Hindlimb muscle (tissue), 1 donor: ENCODE data around the gene RAD51B. TPM values are rescaled to one million over a fixed set of nuclear protein-coding genes. Genes with fewer than 3 reads are reported as not detected.

Experiments
- DNase-seq: peaks from one replicate; pipeline ENCODE4 v3.0.0-alpha.2; 2013
- polyA plus RNA-seq: library from polyadenylated mRNA; unstranded; fragments of 120-200 nt; gene quantifications from one replicate; pipeline ENCODE4 v1.2.1, GENCODE V29; 2013; ENCODE audit not compliant: insufficient read length

The RAD51B gene
- polyA plus RNA-seq, 1 donor = 10.2 TPM

DNA sequence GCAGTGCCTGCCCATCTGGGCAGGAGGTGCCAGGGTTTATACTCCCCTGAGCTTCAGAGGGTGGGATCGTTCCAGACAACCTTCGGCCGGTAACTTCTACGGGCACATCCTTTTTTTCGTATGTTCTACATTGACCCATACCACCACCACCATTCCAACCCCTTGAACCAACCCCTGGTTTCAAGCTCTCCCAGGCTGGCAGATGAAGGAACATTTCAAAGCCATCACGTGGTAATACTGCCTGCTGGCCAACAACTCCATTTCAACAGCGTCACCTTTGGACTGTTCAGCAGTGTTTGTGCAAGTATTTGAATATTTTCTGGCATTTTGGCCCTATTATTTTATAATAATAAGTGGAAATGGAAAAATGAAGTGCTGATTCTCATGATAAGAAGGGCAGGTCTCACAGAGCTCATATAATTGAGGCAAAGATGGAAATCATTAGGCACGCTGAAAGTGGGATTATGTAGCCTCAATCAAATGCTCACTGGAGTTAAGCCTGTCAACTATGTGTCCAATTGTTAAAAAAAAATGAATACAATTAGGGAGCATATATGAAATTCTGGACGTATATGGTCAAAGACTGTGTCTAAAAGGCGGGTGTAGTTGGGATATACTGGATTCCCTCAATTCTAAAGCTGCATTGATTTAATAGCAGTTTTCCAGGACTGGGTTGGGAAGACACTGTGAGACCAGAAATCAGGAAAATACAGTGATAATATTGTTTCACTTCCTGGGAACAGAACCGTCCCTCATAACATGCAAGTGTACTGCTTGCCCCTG lies 811.2 kb downstream of the RAD51B start:
- no peak for DNase-seq

DNA sequence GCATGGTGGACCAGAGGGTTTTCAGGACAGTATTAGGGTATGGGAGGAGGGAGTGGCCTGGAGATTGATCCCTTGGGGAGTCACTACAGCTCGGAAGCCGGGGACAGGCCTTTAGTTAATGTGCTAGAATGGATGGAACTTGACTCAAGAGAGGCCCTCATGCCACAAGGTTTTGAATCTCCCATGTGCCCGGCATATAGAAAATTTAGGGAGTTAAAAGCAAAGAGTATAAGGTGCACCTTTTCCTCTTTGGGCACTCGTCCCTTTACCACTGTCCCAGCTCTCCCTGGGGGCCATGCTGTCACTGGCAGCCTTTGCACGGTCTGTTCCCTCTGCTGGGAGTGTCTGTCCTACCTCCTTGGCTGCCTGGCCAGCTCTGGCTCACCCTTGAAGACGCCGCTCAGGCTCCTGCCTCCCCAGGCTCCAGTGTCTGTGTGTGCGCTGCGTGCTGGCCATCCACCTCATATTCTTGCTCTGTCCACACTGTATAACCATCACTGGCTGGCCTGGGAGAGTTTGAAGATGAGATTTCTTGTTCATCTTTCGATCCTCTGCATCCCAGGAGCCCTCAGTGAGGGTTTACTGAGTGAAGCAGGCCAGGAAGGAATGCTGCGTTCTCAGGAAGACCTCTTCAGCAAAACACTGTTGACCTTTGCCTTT lies 811.9 kb downstream of the RAD51B start:
- DNase-seq = no peak

DNA sequence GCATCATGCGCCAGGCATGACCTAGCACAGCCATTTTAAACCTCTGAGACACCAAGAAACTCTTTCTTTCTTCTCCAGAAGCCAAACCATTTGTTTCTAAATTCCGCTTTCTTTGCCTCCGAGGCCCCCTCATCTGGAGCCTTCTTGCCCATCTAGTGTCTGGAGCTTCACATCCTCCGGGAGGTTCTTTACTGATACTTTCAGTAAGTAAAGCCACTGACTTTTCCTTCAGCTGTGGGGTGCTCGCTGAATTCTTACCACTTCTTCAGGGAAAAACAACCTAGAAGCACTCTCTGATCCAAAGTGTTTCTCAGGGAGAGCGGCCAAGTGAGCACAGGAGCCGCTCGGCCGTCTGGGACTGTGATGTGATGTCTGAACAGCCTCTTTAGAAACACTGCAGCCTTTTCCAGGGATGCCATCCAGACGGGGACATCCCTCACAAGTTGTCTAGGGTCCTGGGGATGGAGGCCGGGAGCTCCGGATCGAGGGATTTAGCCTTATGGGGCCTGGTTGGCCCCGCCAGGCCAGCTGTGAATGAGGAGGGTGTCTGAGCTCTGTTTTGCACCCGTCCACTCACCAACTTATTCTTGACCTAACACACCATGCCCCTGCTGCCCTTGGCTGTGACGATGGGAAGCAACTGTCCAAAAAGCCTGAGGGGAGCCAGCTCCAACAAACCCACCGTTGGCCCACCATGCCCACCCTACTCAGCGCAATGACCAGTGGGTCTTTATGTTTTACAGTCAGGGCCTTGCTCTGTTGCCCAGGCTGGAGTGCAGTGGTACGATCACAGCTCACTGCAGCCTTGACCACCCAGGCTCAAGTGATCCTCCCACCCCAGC lies 812.7 kb downstream of the RAD51B start:
- no peak for DNase-seq

DNA sequence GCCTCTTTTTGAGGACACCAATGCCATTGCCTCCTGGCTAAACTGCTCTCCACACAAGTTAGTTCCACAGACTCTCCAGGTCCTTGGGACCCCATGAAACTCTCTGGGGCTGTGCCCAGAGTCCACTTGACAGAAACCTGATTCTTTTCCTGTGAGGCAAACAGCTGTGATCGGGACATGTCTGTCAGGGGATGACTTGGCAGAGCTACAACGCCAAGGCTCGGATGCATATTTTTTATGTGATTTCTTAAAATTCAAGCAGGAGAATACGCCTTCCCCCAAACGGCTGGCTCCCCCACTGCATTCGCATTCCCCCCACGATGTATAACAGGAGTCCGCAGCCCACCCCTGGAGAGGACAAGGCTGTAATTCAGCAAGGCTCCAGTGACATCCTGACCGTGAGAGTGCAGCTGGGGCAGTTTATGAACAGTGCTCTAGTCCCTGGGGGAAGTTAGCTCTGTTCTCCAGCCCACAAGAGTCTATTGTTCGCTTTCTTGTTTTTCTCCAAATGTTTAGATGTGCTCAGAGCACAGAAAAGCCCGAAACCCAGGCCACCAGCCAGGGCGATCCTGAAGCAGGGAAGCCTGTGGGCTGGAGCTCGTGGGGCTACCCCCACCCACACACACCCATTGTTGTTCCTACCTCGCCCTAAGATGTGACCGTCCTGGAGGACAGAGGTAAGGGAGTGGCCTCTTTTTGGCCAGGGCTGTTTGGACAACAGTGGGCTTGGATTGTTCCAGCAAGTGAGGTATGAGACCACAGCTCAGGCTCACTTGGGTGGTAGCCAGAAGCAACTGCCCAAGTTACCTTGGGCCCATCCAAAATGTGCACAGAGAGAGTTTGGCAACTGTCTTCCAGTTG lies 813.8 kb downstream of the RAD51B start:
- peak; percentile 78 for DNase-seq

DNA sequence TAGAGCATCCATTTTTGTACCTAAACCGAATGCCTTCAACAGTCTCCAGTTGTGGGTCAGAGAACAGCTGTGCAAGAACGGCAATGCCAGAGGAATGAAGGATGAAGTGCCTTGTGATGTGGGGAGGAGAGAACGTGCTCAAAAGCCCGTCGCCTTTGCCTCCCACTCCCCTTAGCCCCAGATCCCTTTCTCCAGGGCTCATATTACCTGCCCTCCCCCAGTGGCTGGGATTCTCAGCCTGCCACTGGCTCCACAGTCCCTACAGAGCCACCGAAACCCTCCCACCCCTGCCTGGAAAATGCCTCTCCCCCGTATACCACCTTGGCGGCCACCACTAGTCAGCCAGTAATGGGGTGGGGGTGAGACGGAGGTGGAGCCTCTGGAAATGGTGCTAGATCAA lies 814.8 kb downstream of the RAD51B start:
- no peak for DNase-seq

DNA sequence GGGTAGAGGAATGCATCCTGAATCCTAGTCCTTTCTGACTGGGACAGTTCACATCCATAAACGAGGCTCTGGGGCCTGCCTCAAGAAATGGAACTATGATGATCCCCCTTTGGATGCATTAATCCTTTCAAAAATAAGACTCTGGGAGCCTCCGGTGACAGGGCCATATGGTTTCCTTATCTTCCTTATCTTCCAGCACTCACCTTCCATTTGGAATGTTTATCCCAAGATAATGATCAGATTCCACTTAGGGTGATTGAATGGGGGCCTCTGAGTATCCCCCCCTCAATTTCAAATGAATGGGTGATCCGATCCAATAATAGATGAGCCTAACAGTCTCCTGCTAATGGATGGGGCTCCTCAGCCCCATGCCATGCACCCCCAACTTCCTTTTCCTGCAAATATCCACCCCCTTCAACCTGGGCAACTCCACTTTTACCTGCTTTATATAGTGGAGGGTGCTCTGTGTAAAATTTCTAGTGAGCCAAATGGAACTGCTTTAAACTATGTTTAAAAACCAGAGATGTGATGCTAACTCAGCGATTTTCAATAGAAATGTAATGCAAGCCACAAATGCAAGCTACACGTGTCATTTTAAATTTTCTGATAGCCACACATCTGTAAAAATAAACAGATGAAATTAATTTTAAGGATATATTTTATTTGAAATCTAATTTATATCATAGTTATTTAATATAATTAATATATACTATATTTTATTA lies 815.5 kb downstream of the RAD51B start:
- no peak for DNase-seq

DNA sequence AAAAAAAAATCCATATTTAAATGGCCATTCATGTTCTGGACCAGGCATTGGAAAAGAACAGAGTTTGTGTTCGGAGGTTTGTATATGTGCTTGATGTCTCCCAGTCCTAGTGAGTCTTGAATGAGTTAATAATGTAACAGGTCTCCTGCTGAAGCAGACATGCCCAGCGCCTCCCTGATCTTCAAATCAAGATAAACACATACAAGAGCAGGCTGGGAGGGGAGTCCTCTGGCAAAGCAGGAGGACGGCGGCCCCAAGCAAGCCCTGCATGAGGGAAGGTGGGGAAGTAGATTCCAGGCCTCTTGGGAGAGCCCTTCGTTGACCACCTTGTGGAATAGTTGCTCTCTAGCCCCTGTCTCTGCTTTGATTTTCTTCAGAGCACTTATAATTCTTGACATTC lies 817.0 kb downstream of the RAD51B start:
- no peak for DNase-seq

DNA sequence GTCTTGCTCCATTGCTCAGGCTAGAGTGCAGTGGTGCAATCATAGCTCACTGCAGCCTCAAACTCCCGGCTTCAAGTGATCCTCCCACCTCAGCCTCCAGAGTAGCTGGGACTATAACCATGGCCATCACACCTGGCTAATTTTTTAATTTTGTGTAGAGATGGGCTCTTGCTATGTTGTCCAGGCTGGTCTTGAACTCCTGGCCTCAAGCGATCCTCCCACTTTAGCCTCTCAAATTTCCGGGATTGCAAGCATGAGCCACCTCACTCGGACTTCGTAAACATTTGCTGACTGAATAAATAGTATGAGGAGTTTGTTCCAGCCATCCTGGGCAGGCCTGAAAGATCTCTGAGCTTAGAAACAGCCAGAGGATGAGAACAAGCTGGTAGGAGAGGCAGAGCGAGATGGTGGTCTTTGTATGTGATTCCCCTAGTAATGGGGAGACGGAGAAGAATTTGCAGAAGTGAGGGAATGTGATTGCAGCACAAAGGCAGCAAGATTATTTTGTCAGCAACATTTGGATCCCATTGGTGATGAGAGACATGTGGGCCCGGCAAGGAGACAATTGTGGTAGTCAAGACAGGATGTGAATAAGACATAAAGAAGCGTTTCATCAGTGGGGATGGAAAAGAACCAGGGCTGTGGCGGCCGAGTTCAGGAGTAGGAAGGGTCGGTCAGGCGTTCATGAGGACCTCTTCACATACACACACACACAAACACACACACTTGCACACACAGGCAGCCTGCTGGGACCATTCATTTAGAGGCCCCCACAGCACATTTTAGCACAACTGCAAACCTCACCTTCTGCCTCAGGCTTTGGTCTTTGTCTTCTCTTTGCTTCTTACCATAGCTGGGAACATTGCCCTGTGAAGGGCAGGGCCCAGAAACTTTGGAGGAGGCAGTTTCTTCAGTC lies 817.8 kb downstream of the RAD51B start:
- DNase-seq = no peak

DNA sequence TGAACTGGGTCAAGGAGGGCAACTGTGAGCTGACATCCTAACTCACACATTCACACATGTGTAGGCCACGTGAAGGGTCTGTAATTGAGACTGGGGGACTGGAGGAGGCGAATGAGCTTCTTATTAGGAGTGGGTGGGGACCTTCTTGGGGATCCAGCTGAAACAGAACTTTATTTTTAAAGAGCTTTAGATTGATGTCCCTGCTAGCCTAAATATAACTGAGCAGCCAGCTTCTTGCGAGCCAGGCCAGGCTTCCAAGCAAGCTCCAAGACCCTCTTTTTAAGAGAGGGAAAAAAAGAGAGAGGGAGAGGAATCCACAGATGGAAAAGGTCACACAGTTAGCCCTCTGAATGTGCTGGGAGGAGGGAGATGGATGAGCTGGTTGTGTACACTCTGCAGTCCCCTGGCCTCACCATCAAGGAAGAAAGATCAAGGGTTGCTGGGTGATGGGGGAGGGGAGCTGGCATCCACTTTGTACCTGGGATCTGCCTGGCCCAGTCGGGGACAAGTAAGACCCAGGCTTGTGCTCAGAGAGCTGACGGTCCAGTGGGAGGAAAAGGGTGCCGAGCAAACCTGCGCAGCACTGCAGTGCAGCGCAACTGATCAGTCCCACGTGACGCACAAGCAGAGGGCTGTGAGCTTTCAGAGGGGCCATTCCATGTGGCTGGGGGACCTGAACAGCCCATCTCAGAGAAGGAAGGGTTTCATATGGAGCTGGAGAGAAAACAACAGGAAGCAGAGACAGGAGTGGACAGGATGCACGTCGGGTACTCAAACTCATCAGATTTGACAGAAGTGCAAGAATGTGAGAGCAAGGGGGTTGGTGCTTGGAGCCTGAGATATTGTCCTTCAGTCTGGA lies 818.8 kb downstream of the RAD51B start:
- DNase-seq = no peak

DNA sequence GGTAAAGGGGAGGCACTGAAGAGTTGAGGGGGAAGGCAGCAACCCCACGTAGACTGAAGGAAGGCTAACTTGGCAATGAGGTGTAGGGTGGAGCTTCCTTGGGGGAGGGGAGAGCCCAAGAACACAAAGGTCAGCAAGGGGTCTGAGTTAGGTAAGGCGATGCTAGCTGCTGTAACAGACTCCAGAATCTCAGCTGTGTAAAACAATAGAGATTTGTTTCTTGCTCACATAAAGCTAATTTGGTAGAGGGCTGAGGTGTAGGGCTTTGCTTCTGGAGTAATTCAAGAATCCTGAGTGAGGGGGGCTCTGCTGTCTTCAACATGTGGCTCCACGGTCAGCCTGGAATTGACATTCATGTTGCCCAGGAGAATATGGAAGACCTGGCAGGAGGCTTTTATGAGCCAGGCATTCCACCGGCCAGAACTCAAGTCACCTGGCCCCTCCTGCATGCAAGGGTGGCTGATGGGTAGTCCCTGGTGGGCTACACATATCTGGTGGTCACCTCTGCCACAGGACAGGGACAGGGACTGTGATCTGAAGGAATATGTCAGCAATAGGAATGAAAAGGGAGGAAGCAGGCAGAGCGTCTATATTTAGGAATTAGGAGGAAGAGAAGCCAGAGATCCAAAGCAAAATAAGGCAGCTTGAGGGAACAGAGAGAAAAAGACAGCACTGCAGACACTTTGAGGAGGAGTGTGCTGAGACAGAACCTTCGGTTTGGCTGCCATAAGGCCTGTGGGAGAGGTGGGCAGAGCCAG lies 819.6 kb downstream of the RAD51B start:
- no peak for DNase-seq

DNA sequence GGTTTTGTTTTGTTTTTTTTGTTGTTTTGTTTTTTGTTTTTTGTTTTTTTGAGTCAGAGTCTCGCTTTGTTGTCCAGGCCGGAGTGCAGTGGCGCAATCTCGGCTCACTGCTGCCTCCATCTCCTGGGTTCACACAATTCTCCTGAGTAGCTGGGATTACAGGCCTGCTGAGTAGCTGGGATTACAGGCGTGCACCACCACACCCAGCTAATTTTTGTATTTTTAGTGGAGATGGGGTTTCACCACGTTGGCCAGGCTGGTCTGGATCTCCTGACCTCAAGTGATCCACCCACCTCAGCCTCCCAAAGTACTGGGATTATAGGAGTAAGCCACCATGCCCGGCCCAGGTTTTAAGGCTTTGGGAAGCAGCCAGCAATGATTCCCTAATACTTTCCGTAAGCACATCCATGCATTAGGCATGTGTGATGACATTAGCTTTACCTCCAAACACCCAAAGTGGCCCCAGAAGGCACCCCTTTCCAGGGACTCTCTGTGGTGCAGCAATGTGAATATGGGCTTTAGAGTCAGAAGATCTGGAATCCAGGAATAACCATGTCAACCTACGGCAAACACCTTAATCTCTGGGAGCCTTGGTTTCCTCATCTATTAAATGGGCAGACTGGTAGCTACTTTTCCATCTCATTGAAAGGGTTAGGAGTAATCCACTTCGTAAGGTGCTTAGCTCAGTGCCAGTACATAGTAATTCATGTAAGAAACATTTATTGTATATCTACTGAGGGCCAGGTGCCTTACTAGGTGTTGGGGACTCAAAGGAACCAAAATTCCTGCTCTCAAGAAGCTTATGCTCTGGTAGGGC lies 820.4 kb downstream of the RAD51B start:
- no peak for DNase-seq

DNA sequence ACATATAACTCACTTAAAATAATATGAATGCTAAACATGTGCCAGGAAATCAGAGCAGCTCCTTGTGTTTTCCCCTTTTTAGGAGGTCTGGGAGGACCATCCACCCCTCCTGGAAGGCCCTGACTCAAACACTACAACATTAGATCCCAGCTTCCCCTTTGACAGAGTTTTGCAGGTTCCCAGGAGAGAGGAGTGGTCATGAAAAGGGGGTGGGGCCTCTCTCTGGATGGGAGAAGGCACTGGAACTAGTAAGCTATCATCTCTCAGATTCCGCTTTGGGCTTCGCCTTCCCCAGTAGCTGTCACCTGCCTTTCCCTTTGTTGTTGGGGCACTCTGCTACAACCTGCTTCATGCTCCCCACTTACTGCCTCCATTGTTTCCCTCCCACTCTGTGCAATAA lies 824.1 kb downstream of the RAD51B start:
- no peak for DNase-seq

DNA sequence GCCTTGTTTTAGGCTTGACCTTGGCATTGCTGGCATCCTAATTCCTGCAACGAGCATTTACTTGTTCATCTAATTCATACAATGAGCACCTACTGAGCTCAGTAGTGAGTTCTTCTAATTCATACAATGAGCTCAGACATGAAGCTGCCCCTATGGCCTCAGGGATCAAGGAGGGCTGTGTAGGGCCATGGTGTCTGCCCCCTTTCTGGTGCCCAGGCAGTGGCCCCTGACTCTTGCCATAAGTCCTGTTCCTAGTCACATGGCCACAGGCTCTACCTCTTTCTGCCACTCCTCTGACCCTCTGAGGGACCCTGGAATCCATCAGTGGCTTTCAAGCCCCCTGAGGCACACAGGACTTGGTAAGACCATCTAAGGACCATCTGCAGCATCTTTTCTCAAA lies 824.5 kb downstream of the RAD51B start:
- DNase-seq = no peak

DNA sequence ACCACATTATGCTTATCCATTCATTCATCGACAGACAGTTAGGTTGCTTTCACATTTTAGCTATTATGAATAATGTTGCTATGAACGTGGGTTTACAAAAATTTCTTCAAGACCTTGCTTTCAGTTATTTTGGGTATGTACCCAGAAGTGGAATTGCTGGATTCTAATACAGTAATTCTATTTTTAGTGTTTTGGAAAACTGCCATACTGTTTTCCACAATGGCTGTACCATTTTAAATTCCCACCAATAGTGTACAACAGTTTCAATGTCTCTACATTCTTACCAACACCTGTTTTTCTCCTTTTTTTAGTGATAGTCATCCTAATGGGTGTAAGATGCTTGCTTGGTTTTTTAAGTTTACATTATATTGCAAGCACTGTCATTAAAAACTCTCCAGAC lies 825.8 kb downstream of the RAD51B start:
- DNase-seq = no peak

DNA sequence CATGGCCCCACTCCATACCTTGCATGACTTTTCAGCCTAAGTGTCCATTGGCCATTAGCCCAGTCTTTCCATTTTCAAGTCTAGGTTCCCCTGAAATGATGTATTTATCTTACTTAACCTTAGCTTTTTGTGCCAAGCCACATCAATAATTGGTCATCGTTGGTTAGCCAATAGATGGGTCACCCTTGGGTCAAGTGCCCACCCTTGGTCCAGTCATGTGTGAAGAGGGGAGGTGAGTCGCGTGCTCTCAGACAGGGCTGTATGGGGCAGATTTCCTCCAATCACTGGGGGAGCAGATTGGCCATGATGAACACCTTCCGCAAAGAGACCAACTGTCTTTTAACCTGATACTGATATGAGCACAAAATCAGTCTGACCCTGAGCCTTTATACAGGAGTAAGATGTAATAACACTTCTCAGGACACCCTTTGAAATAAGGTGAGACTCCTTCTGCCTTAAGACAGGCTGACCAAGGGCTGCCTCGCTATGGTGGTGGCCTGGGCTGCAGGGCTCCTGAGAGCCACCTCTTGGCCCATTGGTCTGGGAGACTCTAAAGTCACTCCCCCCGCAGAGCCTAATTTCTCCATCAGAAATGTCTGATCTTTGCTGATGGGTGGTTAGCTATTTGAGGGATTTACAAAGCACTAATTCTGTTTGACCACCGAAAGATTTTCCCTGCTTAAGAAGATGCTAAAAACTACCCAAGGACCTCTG lies 830.1 kb downstream of the RAD51B start:
- no peak for DNase-seq

DNA sequence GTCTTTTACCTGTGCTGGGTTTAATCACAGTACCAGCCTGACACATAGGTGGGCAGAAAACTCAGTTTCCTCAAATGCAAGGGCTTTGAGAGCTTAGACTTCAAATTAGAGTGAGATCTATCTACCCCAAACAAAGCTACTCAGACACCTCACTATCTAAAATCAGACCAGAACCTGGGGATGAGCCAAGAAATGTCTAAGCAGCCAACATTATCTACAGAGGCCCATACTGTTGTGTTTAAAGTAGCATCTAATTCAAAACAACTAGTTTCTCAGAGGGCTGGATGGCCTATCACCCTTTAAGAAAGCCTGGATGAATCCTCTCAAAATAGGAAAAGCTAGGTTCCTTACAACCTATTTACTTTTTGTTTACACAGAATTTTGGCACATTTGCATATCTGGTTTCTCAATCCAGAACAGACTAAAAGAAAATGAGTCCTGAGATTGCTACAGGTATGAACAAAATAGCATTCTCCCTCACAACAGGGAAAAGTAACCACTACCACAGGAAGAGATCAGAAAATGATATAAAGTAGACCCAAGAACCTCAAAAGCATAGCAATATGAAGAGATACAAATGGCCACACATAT lies 830.9 kb downstream of the RAD51B start:
- no peak for DNase-seq

DNA sequence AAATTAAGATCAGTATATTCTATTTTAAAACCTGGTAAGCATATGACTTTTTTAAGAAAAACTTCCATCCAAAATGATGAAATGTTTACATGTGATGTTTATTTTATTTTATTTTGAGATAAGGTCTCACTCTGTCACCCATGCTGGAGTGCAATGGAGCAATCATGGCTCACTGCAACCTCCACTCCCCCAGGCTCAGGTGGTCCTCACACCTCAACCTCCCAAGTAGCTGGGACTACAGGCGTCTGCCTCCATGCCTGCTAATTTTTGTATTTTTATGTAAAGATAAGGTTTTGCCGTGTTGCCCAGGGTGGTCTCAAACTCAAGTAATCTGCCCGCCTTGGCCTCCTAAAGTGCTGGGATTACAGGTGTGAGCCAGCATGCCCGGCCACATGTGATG lies 831.5 kb downstream of the RAD51B start:
- DNase-seq = no peak
